ENCODE data around the gene GGTLC2. TPM values are rescaled to one million over a fixed set of nuclear protein-coding genes. Genes with fewer than 3 reads are reported as not detected.
"Not testable (repeated sequence)": the region's sequence is repeated elsewhere in the genome, so short reads cannot be mapped to it uniquely, and the experiment has no call there.

The GGTLC2 gene
- not detected for polyA plus RNA-seq (2012; ENCODE audit: low read depth, missing spikeins)

GRCh38 chr22:22644314-22644713 is at the start of gene GGTLC2:
Gene GGTLC2 (plus strand): TSS chr22:22644614. CDS start chr22:22646346, 1,732 bp downstream.
- not testable (repeated sequence) for FAIRE-seq; DNase-seq (ENCODE audit: insufficient read length, low spot score)

GRCh38 chr22:22595001-22595835 is 49.2 kb upstream of the GGTLC2 start:
- FAIRE-seq (peak; percentile 48), DNase-seq (ENCODE audit: insufficient read length, low spot score) (no peak)
- TF ChIP-seq POU2F2 (IDR thresholded peaks at IDR 0.05; ENCODE audit: low read depth, low read length), result no peak
- TF ChIP-seq POLR2AphosphoS5 (IDR thresholded peaks at IDR 0.05; ENCODE audit: low read depth, low read length), result no peak
- no peak for TF ChIP-seq POLR2A (IDR thresholded peaks at IDR 0.05; ENCODE audit: low read depth, low read length)
- no peak for TF ChIP-seq TAF1 (IDR thresholded peaks at IDR 0.05; ENCODE audit: low read depth, low read length)
- no peak for TF ChIP-seq PAX5 (IDR thresholded peaks at IDR 0.05; ENCODE audit: insufficient read depth, low read length, severe bottlenecking)
- no peak for TF ChIP-seq SPI1 (IDR thresholded peaks at IDR 0.05; ENCODE audit: low read depth, low read length)

- DNase-seq (ENCODE audit: insufficient read length, low spot score) (no peak), FAIRE-seq (no peak)
- TF ChIP-seq TAF1 (IDR thresholded peaks at IDR 0.05; ENCODE audit: low read depth, low read length) (no peak), POLR2AphosphoS5 (IDR thresholded peaks at IDR 0.05; ENCODE audit: low read depth, low read length) (no peak), POLR2A (IDR thresholded peaks at IDR 0.05; ENCODE audit: low read depth, low read length) (no peak), POU2F2 (IDR thresholded peaks at IDR 0.05; ENCODE audit: low read depth, low read length) (no peak), PAX5 (IDR thresholded peaks at IDR 0.05; ENCODE audit: insufficient read depth, low read length, severe bottlenecking) (no peak), SPI1 (IDR thresholded peaks at IDR 0.05; ENCODE audit: low read depth, low read length) (peak; percentile 65)
These were observed 46.3 kb upstream of the GGTLC2 start for GRCh38 chr22:22598144-22598543.

- DNase-seq (ENCODE audit: insufficient read length, low spot score), result no peak
- FAIRE-seq, result no peak
- TF ChIP-seq POU2F2 (IDR thresholded peaks at IDR 0.05; ENCODE audit: low read depth, low read length) (no peak), POLR2AphosphoS5 (IDR thresholded peaks at IDR 0.05; ENCODE audit: low read depth, low read length) (no peak), POLR2A (IDR thresholded peaks at IDR 0.05; ENCODE audit: low read depth, low read length) (no peak), PAX5 (IDR thresholded peaks at IDR 0.05; ENCODE audit: insufficient read depth, low read length, severe bottlenecking) (no peak), TAF1 (IDR thresholded peaks at IDR 0.05; ENCODE audit: low read depth, low read length) (no peak), SPI1 (IDR thresholded peaks at IDR 0.05; ENCODE audit: low read depth, low read length) (no peak)
These were observed 45.2 kb upstream of the GGTLC2 start for GRCh38 chr22:22599248-22599647.

GRCh38 chr22:22600531-22601261 is 43.7 kb upstream of the GGTLC2 start:
- no peak for FAIRE-seq
- TF ChIP-seq PAX5 (IDR thresholded peaks at IDR 0.05; ENCODE audit: insufficient read depth, low read length, severe bottlenecking) (no peak), POU2F2 (IDR thresholded peaks at IDR 0.05; ENCODE audit: low read depth, low read length) (no peak), POLR2AphosphoS5 (IDR thresholded peaks at IDR 0.05; ENCODE audit: low read depth, low read length) (no peak), POLR2A (IDR thresholded peaks at IDR 0.05; ENCODE audit: low read depth, low read length) (no peak), TAF1 (IDR thresholded peaks at IDR 0.05; ENCODE audit: low read depth, low read length) (no peak), SPI1 (IDR thresholded peaks at IDR 0.05; ENCODE audit: low read depth, low read length) (no peak)
- no peak for DNase-seq (ENCODE audit: insufficient read length, low spot score)

GRCh38 chr22:22603470-22603947 is 40.9 kb upstream of the GGTLC2 start:
- no peak for DNase-seq (ENCODE audit: insufficient read length, low spot score)
- no peak for TF ChIP-seq PAX5 (IDR thresholded peaks at IDR 0.05; ENCODE audit: insufficient read depth, low read length, severe bottlenecking)
- TF ChIP-seq POLR2AphosphoS5 (IDR thresholded peaks at IDR 0.05; ENCODE audit: low read depth, low read length), result no peak
- no peak for TF ChIP-seq POLR2A (IDR thresholded peaks at IDR 0.05; ENCODE audit: low read depth, low read length)
- TF ChIP-seq SPI1 (IDR thresholded peaks at IDR 0.05; ENCODE audit: low read depth, low read length), result no peak
- TF ChIP-seq TAF1 (IDR thresholded peaks at IDR 0.05; ENCODE audit: low read depth, low read length), result no peak
- no peak for TF ChIP-seq POU2F2 (IDR thresholded peaks at IDR 0.05; ENCODE audit: low read depth, low read length)
- FAIRE-seq, result peak; percentile 58

- peak; percentile 28 for FAIRE-seq
- no peak for DNase-seq (ENCODE audit: insufficient read length, low spot score)
- TF ChIP-seq TAF1 (IDR thresholded peaks at IDR 0.05; ENCODE audit: low read depth, low read length), result no peak
- peak; percentile 61 for TF ChIP-seq SPI1 (IDR thresholded peaks at IDR 0.05; ENCODE audit: low read depth, low read length)
- TF ChIP-seq POLR2A (IDR thresholded peaks at IDR 0.05; ENCODE audit: low read depth, low read length), result no peak
These were observed 39.9 kb upstream of the GGTLC2 start for GRCh38 chr22:22604326-22605073.

- DNase-seq (ENCODE audit: insufficient read length, low spot score), result no peak
- peak; percentile 98 for TF ChIP-seq SPI1 (IDR thresholded peaks at IDR 0.05; ENCODE audit: low read depth, low read length)
- TF ChIP-seq PAX5 (IDR thresholded peaks at IDR 0.05; ENCODE audit: insufficient read depth, low read length, severe bottlenecking), result no peak
- TF ChIP-seq POLR2A (IDR thresholded peaks at IDR 0.05; ENCODE audit: low read depth, low read length), result no peak
- peak; percentile 99 for FAIRE-seq
These were observed 39.4 kb upstream of the GGTLC2 start for GRCh38 chr22:22605074-22605404.

- not testable (repeated sequence) for DNase-seq (ENCODE audit: insufficient read length, low spot score); FAIRE-seq
These were observed 36.4 kb upstream of the GGTLC2 start for GRCh38 chr22:22608022-22608421.

All from GM12891 (cell line).